Naive thymus-derived CD8-positive, alpha-beta T cell (primary cell): ENCODE results near the gene PSME3. TPM values are rescaled to one million over a fixed set of nuclear protein-coding genes. Genes with fewer than 3 reads are reported as not detected.

ENCODE experiments used
- ATAC-seq, 2 donors: fragments of 150-1000 bp; cut with Tn5 transposase in 1 of 2; sonication (Bioruptor Pico), chemical (Tn5 transposase) in 1 of 2; 1 replicate in 1 of 2; 2 replicates in 1 of 2; pipeline ENCODE4 v1.10.0; 2021; ENCODE audit warnings: mild to moderate bottlenecking in 2 of 2, moderate library complexity in 2 of 2
- POLR2A ChIA-PET: fragments of 350-600 bp; sonication (Branson Sonifier 250); formaldehyde crosslinking; loops from one replicate; lab custom pipeline; 2021; ENCODE audit warnings: antibody characterized with exemption; lab: Charles Lee
- DNase-seq, 10 donors: peaks; one replicate each; pipeline versions ENCODE4 v3.0.0 to v3.0.0-alpha.2; 2020 to 2022
- H3K27ac Mint-ChIP-seq, 10 donors: one replicate each; pipeline ENCODE4 v1.8.0; 2020 to 2022; ENCODE audit warnings: mild to moderate bottlenecking in 10 of 10, mixed read lengths in 10 of 10, moderate library complexity in 4 of 10, inconsistent platforms in 1 of 10
- H3K27me3 Mint-ChIP-seq, 5 donors: one replicate each; pipeline ENCODE4 v1.8.0; 2021 to 2022; ENCODE audit warnings: mixed read lengths in 5 of 5
- H3K36me3 Mint-ChIP-seq, 3 donors: one replicate each; pipeline ENCODE4 v1.8.0; 2020 to 2022; ENCODE audit warnings: mixed read lengths in 3 of 3, mild to moderate bottlenecking in 2 of 3, inconsistent platforms in 1 of 3
- H3K4me1 Mint-ChIP-seq, 4 donors: one replicate each; pipeline ENCODE4 v1.8.0; 2021 to 2022; ENCODE audit warnings: mixed read lengths in 4 of 4
- H3K4me3 Mint-ChIP-seq, 10 donors: one replicate each; pipeline ENCODE4 v1.8.0; 2020 to 2022; ENCODE audit warnings: mild to moderate bottlenecking in 10 of 10, mixed read lengths in 10 of 10, moderate library complexity in 6 of 10, inconsistent platforms in 1 of 10
- H3K9me3 Mint-ChIP-seq, 9 donors: one replicate each; pipeline ENCODE4 v1.8.0; 2020 to 2022; ENCODE audit warnings: mixed read lengths in 9 of 9, mild to moderate bottlenecking in 3 of 9, inconsistent platforms in 1 of 9, moderate library complexity in 1 of 9
- polyA plus RNA-seq, 3 donors: library from polyadenylated mRNA; unstranded; fragments of 300-500 nt; fragmentation: Illumina TruSeq; gene quantifications; one replicate each; pipeline ENCODE4 v1.2.3, GENCODE V29; 2021
- total RNA-seq, 8 experiments: library from RNA in 2 of 8; stranded (reverse) in 2 of 8; gene quantifications; one replicate each; pipeline ENCODE4 v1.2.3 and lab custom pipeline; 2021 to 2026

The PSME3 gene
- total and polyA plus RNA-seq, 5 experiments from 2014 or later = 65.3 to 123 (median 117) TPM

DNA sequence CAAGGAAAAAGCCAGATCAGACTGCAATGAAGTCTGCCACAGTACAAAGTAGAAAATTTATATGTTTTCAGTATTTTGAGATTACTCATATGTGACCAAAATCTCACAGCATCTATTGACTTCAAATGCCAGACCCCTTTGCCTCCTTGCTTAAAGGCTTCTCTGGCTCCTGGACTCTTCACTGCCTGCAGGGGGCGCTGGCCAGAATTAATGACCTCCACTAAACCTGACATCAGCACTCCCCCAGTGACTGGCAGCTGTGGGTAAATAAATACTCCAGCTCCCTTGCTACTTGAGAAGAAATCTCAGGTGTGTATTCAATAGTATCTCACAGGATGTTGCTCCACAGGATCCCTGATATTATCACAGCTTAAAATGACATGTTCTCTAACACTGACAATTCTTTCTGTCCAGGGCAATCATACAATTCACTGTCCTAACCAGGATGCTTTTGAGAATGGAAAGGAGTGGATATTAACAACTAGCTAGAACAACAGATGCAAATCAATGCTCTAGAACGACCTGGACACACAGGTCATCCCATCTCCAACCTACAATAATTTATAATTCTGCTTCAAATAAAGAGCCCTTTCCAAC lies 13.2 kb upstream of the PSME3 start:
- Mint-ChIP-seq H3K27ac (peak overlapping the region in 4 of 10 donors; percentile 27 to 72 (median 34)), H3K4me1 (peaks cover 4 to 47% (median 37%) of the 10 kb centered on the region in 4 donors), H3K4me3 (peak overlapping the region in 1 of 10 donors; percentile 45), H3K27me3 (no peaks in the 10 kb centered on the region), H3K36me3 (peaks cover 6 to 67% (median 21%) of the 10 kb centered on the region in 3 donors), H3K9me3 (no peaks in the 10 kb centered on the region)
- POLR2A ChIA-PET = interaction anchor here (0.6 to 1.1 kb wide), 2 partner anchors 15 to 570 kb away, joined by 3 to 4 read pairs; no protein-coding TSS in a partner anchor
- ATAC-seq = peak in 1 of 2 donors; percentile 18
- DNase-seq = peak in 9 of 10 donors; percentile 35 to 52 (median 48)

DNA sequence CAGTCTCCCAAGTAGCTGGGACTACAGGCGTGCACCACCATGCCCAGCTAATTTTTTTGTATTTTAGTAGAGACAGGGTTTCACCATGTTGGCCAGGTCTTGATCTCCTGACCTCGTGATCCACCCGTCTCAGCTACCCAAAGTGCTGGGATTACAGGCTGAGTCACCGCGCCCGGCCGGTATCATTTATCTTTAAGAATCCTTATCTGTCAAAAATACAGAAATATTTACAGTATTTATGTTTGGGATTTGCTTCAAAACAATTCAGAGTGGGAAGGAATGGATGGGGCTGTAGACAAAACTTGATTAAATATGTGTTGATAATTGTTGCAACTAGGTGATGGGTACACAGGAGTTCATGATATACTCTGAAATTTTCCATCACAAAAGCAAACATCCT lies 12.0 kb upstream of the PSME3 start:
- POLR2A ChIA-PET = interaction anchor here (1.1 kb wide), 1 partner anchor 14 kb away, joined by 3 read pairs; no protein-coding TSS in a partner anchor
- H3K4me3 Mint-ChIP-seq = peak overlapping the region in 7 of 10 donors; percentile 11 to 72 (median 43)
- peaks cover 4 to 47% (median 38%) of the 10 kb centered on the region in 4 donors for H3K4me1 Mint-ChIP-seq
- H3K27ac Mint-ChIP-seq = peak overlapping the region in 4 of 10 donors; percentile 17 to 80 (median 46)
- H3K27me3 Mint-ChIP-seq = no peaks in the 10 kb centered on the region
- no peaks in the 10 kb centered on the region for H3K9me3 Mint-ChIP-seq
- H3K36me3 Mint-ChIP-seq = peaks cover 0 to 56% (median 14%) of the 10 kb centered on the region in 3 donors
- ATAC-seq (no peak), DNase-seq (no peak)

DNA sequence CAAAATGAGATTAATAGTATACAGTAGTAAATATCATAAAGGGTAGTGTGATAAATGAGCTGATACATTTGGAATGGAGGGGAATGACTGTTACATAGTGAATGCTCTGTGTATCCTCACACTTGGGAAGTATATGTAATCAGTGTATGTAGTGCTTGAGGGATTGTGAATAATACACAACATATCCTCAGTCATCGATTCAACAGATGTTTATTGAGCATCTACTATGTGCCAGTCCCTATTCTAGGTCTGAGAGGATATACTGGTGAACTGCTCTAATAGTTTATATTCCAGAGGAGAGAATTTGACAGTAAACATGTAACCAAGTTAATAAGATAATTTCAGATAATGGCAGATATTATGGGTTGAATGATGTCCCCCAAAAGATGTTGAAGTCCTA lies 5.7 kb upstream of the PSME3 start:
- DNase-seq = no peak
- Mint-ChIP-seq H3K36me3 (no peaks in the 10 kb centered on the region), H3K27ac (no peak overlapping the region), H3K4me3 (no peak overlapping the region), H3K9me3 (no peaks in the 10 kb centered on the region), H3K4me1 (peaks cover 13 to 27% (median 23%) of the 10 kb centered on the region in 4 donors), H3K27me3 (no peaks in the 10 kb centered on the region)
- POLR2A ChIA-PET = no interaction called here
- no peak for ATAC-seq

DNA sequence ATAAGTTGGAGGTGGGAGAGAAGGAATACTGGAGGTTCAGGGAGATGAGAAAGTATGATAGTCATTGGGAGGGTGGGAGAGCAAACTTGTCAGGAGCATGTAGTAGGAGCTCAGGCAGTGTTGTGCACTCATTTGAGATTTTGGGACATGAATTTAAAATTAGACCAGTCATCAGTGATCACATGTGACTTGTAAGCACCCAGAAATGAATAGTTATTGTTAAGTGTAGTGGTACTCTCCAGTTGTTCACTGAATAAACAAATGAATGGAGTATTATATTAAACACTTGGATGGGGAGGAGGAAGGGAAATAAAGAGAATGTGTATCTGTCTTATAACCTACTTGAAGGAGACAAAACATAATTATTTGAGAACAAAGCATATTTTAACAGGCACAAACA lies 2.2 kb upstream of the PSME3 start:
- Mint-ChIP-seq H3K9me3 (no peaks in the 10 kb centered on the region), H3K27ac (peak overlapping the region in 3 of 10 donors; percentile 8 to 52 (median 38)), H3K4me3 (peak overlapping the region in 3 of 10 donors; percentile 37 to 61 (median 48)), H3K4me1 (peaks cover 19 to 29% (median 28%) of the 10 kb centered on the region in 4 donors), H3K36me3 (peaks cover 0 to 8% (median 0%) of the 10 kb centered on the region in 3 donors), H3K27me3 (no peaks in the 10 kb centered on the region)
- POLR2A ChIA-PET = interaction anchor here (0.6 kb wide), 1 partner anchor 480 kb away, joined by 3 read pairs; no protein-coding TSS in a partner anchor
- DNase-seq (no peak), ATAC-seq (no peak)

DNA sequence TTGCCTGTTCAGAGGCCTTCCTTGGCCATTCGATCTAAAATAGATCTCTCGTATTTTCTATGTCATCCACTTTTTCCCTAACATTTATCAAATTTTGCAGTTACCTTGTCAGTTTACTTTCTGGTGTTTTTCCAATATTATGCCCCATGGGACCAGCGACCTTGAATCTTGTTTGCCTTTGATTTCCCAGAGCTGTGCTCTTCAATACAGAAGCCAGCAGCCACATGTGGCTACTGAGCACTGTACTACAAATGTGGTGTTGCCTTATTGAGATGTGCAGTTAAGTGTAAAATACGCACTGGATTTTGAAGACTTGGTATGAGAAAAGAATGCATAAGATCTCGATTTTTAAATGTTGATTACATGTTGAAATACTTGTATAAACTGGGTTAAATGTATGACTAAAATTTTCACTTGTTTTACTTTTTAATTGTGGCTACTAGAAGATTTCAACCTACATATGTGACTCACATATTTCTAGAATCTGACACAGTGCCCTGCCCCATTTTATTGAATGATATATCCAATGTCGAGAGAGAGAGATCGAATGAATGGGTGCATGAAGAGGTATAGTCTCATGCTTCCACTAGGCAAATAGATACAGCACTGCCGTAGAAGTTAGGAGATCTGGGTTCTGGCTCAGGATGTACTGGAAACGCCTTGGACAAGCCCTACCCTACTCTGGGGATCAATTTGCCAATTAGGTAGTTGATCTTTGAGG lies 824 bp upstream of the PSME3 start:
- ATAC-seq (peak in 1 of 2 donors; percentile 26), DNase-seq (no peak)
- POLR2A ChIA-PET = interaction anchor here (0.5 to 3.5 kb wide), 7 partner anchors 8 to 563 kb away, joined by 3 to 53 read pairs (median 6); partner anchors contain the start of genes BECN1, NBR1, RPL27 and VPS25
- H3K36me3 Mint-ChIP-seq = peaks cover 0 to 20% (median 0%) of the 10 kb centered on the region in 3 donors
- peak overlapping the region; percentile 92 to 98 (median 96) for H3K4me3 Mint-ChIP-seq
- no peaks in the 10 kb centered on the region for H3K9me3 Mint-ChIP-seq
- peaks cover 19 to 29% (median 28%) of the 10 kb centered on the region in 4 donors for H3K4me1 Mint-ChIP-seq
- H3K27ac Mint-ChIP-seq = peak overlapping the region; percentile 94 to 100 (median 100)
- H3K27me3 Mint-ChIP-seq = no peaks in the 10 kb centered on the region

DNA sequence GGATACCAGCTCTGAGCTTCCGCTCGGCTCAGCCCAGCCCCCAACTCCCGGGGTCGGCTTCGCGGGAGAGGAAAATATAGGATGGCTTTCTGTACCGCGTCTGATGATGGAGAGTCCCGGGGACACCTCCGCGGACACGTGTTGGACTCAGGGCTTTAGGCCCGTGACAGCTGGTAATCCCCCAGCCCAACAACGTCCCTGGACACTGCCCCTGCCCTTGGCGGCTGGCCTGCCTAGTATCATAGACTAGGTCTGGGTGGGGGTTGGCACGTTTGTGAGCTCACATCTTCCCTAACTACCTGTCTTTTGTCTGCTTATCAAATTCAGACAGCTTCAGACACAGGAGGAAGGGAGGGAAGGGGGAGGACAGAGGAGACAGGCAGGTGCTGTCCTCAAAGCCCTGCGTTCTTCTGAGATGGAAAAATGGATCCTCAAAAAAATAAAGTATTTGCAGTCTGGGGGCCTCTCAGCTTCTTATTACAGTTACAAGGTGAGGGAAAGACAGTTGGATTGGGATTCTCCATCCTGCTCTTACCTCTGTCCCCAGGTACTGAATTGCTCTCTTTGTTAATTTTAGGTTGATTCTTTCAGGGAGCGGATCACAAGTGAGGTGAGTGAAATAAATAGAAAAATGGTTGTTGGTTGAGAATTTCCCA lies 698 bp downstream of the PSME3 start:
- H3K9me3 Mint-ChIP-seq = no peaks in the 10 kb centered on the region
- ATAC-seq = no peak
- H3K27me3 Mint-ChIP-seq = no peaks in the 10 kb centered on the region
- peak overlapping the region; percentile 53 to 100 (median 100) for H3K27ac Mint-ChIP-seq
- POLR2A ChIA-PET = interaction anchor here (0.6 to 3.5 kb wide), 9 partner anchors 10 to 527 kb away, joined by 3 to 53 read pairs (median 6); partner anchors contain the start of genes BECN1, NBR1, PSMC3IP and RPL27
- H3K4me1 Mint-ChIP-seq = peaks cover 19 to 31% (median 29%) of the 10 kb centered on the region in 4 donors
- peaks cover 0 to 34% (median 7%) of the 10 kb centered on the region in 3 donors for H3K36me3 Mint-ChIP-seq
- peak in 2 of 10 donors; percentile 7 to 9 for DNase-seq
- H3K4me3 Mint-ChIP-seq = peak overlapping the region; percentile 92 to 98 (median 96)

DNA sequence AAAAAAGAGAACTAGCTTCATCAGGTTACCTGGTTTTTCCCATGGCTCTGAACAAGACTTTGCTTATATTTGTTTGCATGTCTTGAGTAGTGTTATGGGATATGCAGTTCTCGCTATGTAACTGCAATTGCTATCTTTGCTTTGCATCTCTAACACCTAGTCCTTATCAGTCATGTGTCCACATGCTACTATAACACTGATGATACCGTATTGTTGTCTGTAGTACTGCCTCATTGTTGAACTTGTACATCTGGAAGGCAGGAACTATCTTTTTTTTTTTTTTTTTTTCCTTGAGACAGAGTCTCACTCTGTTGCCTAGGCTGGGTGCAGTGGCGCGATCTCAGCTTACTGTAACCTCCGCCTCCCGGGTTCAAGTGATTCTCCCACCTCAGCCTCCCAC lies 2.5 kb downstream of the PSME3 start:
- no peaks in the 10 kb centered on the region for H3K9me3 Mint-ChIP-seq
- no peaks in the 10 kb centered on the region for H3K27me3 Mint-ChIP-seq
- POLR2A ChIA-PET = interaction anchor here (0.5 to 1.4 kb wide), 4 partner anchors 11 to 99 kb away, joined by 3 to 4 read pairs (median 4); partner anchors contain the start of gene BECN1
- peaks cover 0 to 53% (median 15%) of the 10 kb centered on the region in 3 donors for H3K36me3 Mint-ChIP-seq
- H3K27ac Mint-ChIP-seq = no peak overlapping the region
- H3K4me1 Mint-ChIP-seq = peaks cover 14 to 31% (median 29%) of the 10 kb centered on the region in 4 donors
- DNase-seq = no peak
- ATAC-seq = no peak
- H3K4me3 Mint-ChIP-seq = no peak overlapping the region

DNA sequence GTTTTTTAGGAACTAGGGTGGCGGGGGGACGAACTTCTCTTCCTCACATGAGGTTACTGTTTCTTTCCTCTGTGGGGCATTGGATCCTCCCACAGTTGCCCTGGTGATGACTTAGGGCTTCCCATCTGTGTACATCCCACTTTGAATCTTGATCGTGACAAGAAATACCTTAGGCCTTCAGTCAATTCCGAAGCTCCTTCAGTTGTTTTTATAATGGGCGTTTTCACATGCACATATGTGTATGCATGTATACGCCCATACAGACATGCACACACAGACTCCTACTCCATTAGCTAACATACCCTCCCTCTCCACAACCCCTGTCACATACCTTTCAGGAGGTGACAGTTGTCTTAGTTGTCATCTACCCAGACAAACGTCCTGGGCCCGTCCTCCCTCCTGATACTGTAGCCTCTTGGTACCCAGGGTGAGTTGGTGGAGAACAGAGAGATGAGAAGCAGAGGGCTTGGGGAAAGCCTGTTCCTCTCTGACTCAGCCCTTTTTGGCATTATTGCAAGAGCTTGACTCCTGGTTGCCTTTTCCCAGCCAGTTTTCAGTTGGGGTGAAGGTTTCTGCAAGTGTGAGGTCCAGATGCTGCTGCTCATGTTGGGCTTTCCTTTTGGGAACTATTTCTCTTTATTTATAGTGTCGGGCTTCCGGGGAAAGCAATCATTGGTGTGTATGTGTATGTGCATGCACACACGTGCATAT lies 8.9 kb downstream of the PSME3 start:
- H3K4me3 Mint-ChIP-seq = no peak overlapping the region
- DNase-seq (no peak), ATAC-seq (no peak)
- POLR2A ChIA-PET = interaction anchor here (0.6 kb wide), 2 partner anchors 17 to 628 kb away, joined by 3 read pairs; no protein-coding TSS in a partner anchor
- H3K4me1 Mint-ChIP-seq = peaks cover 0 to 6% (median 5%) of the 10 kb centered on the region in 4 donors
- H3K27ac Mint-ChIP-seq = peak overlapping the region in 2 of 10 donors; percentile 53 to 77
- H3K36me3 Mint-ChIP-seq = peaks cover 0 to 86% (median 23%) of the 10 kb centered on the region in 3 donors
- H3K27me3 Mint-ChIP-seq = no peaks in the 10 kb centered on the region
- H3K9me3 Mint-ChIP-seq = no peaks in the 10 kb centered on the region

DNA sequence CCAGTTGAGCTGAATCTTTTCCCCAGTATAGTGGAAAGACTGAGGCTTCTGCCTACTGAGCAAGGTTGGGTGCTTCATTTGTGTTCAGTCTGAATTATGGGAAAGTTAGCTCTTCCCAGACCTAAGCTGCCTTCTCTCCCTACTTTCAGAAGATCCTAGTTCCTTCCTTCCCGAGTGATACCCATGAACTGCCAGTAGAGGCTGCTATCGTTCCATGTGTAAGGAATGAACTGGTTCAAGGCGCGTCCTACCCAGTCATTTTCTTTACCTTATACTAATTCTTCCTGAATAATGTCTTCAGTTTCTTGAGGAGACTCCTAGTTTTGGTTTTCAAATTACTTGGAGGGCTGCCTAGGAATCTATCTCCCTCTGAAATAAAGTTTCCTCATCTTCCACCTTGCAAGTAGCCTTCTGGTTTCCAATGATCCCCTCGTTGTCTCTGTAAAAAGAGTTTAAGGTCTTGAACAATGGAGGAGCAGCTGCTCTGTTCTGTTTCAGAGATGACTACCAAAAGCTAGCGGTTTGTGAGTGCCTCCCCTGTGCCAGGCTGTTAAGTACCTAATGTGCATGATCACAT lies 10.2 kb downstream of the PSME3 start:
- H3K27me3 Mint-ChIP-seq = no peaks in the 10 kb centered on the region
- peak overlapping the region in 3 of 10 donors; percentile 2 to 63 (median 43) for H3K27ac Mint-ChIP-seq
- no peak overlapping the region for H3K4me3 Mint-ChIP-seq
- H3K36me3 Mint-ChIP-seq = peaks cover 0 to 74% (median 19%) of the 10 kb centered on the region in 3 donors
- no peaks in the 10 kb centered on the region for H3K9me3 Mint-ChIP-seq
- ATAC-seq (peak in 1 of 2 donors; percentile 30), DNase-seq (peak in 2 of 10 donors; percentile 10 to 17)
- POLR2A ChIA-PET = no interaction called here
- peaks cover 0 to 6% (median 3%) of the 10 kb centered on the region in 4 donors for H3K4me1 Mint-ChIP-seq

DNA sequence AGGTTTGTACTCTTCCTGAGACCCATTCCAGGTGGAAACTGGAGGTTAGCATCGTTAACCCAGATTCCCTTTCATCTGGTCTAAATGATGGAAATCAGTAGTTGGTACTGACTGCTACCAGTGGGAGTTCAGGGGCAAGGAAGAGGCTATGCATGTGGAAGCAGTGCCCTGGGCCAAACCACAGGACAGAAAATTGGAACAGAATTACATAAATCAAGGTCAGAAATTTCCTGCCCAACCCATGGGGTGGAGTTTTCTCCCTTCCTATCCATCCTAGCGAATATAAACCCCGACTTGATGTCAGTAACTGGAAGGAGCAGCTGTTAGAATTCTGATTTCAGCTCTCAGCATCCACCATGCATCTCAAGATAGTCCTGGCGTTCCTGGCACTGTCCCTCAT lies 11.1 kb downstream of the PSME3 start, which contains the start of gene AOC2:
AOC2 (plus strand) TSS at position 310 of the 400 bp plus-strand sequence; CDS start at position 357, 47 bp downstream.
- H3K4me3 Mint-ChIP-seq = no peak within 1 kb of the TSS
- no peaks in the 10 kb centered on the region for H3K27me3 Mint-ChIP-seq
- no peak for DNase-seq
- peaks cover 0 to 66% (median 14%) of the 10 kb centered on the region in 3 donors for H3K36me3 Mint-ChIP-seq
- H3K4me1 Mint-ChIP-seq = peaks cover 0 to 6% (median 3%) of the 10 kb centered on the region in 4 donors
- H3K27ac Mint-ChIP-seq = peak within 1 kb of the TSS in 4 of 10 donors; percentile 43 to 92 (median 55)
- no peaks in the 10 kb centered on the region for H3K9me3 Mint-ChIP-seq
- ATAC-seq = no peak
- POLR2A ChIA-PET = no interaction called here
